ENCODE data around the gene ARHGEF19.
"Not testable (repeated sequence)": the region's sequence is repeated elsewhere in the genome, so short reads cannot be mapped to it uniquely, and the experiment has no call there.

The ARHGEF19 gene

GRCh38 chr1:16218674-16219071 lies 6.2 kb upstream of the ARHGEF19 start:
- FAIRE-seq: no peak

DNA sequence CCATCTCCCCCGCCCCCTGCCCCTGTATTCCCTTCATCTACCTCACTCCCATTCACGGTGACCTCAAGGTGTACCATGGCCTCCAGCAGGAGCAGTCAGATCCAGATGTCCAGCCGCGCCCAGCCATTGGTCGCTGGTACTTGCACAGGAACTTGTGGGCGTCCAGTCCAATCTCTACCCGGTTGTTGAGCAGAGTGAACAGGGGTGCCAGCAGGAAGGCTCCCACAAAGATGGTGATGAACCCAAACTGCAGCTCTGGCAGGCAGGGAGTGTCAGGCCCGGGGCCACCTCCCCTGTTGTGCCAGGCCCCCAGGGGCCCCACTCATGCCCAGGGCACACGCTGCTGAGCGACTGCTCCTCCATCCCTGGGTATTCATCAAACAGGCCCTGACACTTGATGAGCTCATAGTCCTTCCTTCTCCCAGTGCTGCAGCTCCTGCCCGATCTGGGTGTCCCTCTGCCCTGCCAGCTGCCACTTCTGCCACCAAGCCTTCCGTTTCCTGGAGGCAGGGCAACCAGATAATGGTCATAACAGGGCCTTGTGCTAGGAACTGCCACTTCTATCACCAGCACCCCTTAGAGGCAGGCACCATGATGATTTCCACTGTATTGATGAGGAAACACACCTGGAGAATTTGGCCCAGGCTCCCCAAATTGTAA lies 5.7 kb upstream of the ARHGEF19 start:
- FAIRE-seq: no peak

DNA sequence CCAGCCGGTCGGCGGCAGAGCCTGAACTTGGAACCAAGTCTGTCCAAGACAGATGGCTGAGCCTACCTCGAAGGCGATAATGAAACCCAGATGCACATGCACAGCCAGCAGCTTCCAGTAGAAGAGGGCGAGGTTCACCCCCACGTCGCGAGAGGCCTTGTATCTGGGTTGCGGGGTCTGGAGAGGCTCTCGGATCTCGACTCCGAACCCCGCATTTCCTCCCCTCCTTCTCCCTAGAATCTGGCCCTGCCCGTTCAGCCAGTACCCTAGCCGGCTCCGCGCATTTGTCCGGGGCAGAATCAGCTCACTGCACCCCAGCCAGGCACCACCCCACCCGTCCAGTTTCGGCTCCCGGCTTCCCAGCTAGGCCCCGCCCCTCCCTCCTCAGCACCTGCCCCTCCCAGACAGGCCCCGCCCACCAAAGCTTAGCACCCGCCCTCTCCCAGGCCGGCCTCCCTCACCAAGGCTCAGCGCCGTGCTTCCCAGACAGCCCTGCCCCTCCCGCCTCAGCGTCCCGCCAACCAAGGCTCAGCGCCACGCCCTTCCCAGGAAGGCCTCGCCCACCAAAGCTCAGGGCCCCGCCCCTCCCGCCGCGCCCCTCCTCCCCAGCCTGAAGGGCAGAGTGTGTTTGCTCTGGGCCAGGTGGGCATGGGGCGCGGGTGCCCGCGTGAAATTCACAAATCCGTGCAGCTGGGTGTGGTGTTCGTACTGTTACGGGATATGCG lies 4.8 kb upstream of the ARHGEF19 start:
- FAIRE-seq: no peak

DNA sequence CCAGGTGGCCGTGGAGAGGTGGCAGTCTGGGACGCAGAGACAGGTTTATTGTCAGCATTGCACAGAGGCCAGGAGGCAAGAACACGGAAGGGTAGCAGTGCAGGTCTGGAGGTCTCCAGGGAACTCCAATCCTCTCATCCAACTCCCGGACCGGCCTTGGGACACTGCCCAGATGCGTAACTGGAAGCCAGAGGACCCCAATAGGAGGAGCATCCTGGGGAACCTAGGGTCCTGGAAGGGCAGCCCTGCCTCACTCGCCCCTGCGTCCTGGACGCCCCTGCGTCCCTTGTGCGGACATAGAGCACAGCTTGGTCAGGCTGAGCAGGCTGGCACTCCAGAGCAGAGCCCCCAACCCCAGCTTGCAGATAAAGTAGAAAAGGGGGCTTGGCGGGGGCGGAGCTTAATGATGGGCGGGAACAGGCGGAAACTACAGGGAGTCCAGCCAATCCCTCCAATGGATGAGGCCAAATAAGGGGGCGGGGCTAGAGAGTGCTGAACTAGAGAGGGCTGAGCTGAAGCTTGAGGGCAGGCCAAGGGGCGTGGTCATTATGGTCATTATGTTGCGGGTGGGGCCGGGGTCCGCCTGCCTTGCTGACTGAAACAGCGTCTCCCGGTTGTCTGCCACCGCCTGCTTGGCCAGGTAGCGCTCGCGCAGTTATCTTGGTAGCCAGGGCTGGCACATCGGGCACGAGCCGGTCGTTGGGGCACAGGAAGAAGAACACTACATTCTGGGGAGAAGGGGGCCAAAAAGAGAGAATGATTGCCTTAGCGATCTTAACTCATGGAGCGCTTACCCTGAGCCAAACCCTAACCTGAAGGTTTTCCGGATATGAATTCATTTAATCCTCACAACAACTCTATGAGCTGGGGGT lies 3.7 kb upstream of the ARHGEF19 start:
- no peak for FAIRE-seq

DNA sequence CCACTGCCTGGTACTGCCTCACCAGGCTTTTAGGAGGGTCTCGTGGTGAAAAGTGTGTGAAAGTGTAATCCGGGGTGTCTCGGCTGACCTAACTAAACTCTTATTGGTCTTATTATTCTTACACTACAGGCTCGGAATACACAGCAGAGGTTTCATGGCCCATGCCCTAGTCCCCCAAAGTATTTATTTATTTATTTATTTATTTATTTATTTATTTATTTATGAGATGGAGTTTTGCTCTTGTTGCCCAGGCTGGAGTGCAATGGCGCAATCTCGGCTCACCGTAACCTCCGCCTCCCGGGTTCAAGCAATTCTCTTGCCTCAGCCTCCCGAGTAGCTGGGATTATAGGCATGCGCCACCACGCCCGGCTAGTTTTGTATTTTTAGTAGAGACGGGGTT lies 2.8 kb upstream of the ARHGEF19 start:
- not testable (repeated sequence) for FAIRE-seq

DNA sequence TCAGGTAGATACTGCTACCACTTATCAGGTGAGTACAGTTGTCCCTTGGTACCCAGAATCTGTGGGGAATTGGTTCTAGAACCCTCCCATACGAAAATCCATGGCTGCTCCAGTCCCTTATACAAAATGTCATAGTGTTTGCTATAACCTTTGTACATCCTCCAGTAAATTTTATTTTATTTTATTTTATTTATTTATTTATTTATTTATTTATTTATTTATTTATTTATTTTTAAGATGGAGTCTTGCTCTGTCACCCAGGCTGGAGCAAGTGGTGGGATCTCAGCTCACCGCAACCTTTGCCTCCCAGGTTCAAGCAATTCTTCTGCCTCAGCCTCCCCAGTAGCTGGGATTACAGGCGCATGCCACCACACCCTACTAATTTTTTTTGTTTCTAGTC lies 1.1 kb upstream of the ARHGEF19 start:
- FAIRE-seq: not testable (repeated sequence)

DNA sequence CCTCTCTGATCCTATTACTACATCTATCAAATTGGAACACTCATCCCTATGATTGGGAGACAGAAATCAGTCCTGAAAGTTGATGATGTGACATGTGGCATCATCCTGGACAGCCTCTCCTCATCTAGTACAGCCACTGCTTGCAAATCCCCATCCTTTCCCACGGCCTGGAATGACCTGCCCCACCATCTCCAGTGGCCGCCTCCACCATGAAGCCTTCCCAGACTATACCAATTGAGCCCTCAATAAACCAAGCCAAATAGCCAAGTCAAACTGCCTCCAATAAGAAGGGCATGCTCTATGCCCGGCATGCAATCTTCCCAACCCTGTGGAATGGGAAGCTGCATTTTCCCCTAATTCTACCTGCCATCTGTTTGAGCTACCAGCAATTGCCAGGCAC lies 561 bp upstream of the ARHGEF19 start:
- FAIRE-seq: no peak

- FAIRE-seq: no peak
Measured at GRCh38 chr1:16211824-16212223, 628 bp downstream of the ARHGEF19 start.

DNA sequence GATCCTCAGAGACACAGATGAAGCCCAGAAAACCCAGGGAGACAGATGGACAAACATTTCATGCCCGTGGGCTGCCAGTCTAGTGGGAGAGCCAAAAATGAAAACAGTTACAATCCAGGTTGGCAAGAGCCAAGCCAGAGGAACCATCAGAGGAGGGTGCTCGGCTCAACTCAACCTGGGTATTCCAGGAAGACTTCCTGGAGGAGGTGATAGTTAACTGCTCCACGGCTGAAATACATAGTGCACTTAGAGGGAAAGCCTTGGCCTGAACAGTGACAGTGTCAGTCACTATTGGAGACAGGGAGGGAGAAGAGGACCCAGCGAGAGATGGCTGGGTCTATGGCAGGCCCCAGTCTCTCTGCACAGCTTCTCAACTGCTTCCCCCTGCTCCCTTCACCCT lies 1.9 kb downstream of the ARHGEF19 start:
- FAIRE-seq: no peak

DNA sequence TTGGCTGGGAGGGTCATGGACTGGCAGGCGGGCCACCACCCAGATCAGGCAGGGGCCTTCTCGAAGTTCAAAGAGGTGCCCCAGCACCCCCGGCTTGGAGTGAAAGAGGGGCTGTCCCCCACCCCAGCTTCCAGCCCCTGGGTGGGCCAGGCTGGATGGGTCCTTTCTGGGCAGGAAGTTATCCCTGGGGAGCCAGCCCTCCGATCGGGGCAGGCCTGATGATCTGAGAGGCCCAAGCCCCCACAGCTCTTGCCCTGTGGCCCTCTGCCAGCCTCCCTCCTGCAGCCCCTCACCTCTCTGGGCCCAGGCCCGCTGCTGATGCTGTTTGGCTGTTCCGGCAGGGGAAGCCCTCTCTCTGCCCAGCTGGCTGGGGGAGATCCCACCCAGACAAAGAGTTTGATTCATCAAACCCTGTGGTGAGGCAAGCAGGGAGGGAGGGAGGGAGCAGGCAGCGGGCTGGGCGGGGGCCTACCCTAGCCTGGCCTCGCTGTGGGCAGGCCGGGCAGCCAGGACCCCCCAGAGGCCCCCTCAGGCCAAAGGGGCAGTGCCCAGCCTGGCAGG lies 2.5 kb downstream of the ARHGEF19 start:
- FAIRE-seq: no peak

DNA sequence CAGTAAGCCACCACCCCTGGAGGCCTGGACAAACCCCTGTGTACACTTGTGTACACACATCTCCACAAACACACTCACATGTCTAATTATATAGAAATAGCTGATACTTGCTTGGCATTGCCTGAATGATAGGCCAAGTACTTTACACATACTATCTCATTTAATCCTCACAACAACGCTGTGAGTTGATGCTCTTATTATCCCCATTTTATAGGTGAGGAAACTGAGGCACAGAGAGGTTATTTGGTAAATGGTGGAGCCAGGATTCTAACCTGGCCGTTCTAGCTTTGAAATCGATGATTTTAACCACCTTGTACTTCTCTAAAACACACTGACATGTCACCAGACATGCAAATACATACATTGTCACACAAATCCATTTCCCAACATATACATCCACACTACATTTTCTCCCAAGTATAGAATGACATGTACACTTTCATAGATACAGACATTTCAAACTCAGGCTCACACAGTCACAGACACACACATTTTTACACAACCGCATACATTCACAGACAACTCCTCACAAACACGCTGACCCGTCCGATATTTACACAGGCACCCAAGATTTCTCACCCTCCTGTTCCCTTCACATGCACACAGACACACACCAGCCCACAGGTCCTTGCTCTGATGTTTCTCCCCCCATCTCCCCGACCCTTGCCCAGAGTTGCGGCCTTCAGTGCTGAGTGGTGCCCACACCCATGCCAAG lies 3.2 kb downstream of the ARHGEF19 start:
- FAIRE-seq: no peak

GRCh38 chr1:16208270-16208987 lies 4.0 kb downstream of the ARHGEF19 start:
- no peak for FAIRE-seq

DNA sequence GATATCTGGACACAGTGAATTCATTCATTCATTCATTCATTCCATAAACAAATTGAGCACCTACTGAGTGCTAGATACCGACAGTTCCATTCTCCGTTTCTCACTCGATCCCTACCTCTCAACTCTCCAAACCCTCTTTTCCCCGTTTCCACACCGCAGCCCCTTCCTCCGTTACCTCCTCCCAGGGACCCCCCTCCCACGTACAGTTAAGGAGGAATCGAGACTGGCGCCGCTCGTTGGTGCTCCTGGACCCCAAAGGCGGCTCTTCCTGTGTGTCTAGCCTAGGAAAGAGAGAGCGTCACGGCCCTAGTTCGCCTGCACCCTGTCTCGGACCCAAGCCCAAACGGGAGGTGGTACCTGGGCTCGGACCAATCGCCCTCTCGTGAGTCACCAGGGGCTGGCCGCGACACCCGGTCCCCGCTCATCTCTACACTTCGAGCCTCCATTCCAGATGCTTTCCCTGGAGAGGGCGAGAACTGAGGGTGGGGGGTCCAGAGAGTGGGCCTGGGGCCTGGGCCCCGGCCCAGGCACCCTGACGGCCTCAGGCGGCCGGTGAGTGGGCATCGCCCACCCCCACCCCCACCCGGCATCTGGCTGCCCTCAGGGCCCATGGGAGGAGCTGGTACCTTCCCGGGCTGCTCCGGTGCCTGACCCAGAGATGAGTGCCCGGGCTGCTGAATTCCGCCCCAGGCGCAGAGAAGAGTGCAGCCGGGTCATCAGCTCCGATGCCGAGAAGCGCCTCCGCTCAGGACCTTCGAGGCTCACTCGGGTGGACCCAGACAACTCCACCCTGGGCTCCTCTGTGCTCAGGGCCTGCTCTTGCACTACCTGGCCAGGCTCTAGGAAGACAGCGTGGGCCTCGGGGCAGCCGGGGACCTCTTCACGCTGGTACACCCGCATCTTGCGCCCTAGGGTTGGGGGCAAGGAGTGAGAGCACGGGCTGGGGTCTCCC lies 4.9 kb downstream of the ARHGEF19 start:
- FAIRE-seq: no peak

GRCh38 chr1:16206547-16207317 lies 5.7 kb downstream of the ARHGEF19 start:
- FAIRE-seq: no peak

GRCh38 chr1:16205891-16206546 lies 6.4 kb downstream of the ARHGEF19 start:
- FAIRE-seq: no peak

DNA sequence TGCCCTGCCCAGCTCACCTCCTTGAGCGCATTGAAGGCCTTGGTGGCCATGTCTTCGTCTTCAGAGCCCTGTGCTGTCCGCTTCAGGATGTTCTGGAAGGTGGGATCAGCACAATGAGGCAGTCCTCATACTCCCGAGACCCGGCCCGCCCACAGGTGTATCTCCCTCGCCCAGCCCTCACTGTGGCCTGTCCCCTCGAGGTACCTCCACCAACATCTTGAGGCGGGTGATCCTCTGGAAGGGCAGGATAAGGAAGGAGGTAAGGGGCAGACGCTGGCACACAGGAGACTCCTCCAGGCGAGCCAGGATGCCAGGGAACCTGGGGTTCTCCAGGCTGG lies 7.1 kb downstream of the ARHGEF19 start:
- FAIRE-seq: no peak

DNA sequence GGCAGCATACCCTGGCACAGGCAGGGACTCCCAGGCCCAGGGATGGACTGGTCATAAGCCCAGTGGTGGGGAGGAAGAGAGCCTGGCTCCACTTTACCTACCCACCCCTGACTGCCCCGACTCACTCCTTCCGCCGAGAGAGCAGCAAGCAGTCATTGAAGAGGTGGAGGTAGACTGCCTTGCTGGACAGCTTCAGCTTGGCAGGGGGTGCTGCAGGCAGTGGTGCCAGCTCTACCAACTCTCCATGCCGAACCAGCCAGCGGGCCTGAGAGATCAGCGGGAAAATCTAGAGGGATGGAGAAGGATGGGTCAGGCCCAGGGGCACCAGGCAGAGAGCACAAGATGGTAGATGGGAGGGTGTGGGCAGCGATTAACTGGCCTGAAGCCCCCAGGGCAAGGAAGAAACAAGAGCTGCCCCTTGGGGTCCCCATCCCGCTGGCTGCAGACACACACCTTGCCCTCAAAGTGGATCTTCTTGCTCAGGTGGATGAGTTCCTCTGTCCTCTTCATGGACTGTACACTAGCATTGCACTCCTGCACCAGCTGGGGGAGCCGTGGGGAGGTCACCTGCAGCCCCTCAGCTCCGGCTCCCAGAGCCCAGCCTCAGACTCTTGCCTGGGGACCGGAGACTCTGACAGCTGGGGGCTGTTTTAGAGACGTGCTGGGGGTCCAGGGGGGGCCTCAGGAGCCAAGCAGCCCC lies 7.7 kb downstream of the ARHGEF19 start:
- no peak for FAIRE-seq

GRCh38 chr1:16204216-16204615 lies 8.2 kb downstream of the ARHGEF19 start:
- no peak for FAIRE-seq

DNA sequence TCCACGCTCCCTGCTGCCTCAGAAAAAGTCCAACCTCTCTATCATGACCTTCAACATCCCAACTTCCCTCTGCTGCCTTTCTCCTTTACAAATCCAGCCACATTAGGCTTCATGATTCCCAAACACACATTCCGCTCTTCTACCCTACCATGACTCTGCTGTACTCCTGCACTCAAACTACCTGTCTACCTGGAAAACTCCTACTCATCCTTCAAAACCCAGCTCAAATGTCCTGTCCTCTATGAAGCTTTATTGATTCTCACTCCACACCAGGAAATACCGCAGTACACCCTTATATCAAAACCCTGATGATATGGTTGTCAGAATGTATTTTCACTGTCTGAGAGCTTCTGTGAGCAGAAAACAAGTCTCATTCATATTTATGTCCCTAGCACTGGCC lies 8.9 kb downstream of the ARHGEF19 start:
- no peak for FAIRE-seq
